Activated CD4-positive, alpha-beta T cell treated with anti-CD3 and anti-CD28 coated beads, Interleukin-2, amount 50 U/mL, for 4 hours (primary cell): ENCODE results near the gene NLRP14.

Experiments used
- DNase-seq, 2 experiments: peaks; one replicate each; pipeline ENCODE4 v3.0.0-alpha.2; 2020

The NLRP14 gene

DNA sequence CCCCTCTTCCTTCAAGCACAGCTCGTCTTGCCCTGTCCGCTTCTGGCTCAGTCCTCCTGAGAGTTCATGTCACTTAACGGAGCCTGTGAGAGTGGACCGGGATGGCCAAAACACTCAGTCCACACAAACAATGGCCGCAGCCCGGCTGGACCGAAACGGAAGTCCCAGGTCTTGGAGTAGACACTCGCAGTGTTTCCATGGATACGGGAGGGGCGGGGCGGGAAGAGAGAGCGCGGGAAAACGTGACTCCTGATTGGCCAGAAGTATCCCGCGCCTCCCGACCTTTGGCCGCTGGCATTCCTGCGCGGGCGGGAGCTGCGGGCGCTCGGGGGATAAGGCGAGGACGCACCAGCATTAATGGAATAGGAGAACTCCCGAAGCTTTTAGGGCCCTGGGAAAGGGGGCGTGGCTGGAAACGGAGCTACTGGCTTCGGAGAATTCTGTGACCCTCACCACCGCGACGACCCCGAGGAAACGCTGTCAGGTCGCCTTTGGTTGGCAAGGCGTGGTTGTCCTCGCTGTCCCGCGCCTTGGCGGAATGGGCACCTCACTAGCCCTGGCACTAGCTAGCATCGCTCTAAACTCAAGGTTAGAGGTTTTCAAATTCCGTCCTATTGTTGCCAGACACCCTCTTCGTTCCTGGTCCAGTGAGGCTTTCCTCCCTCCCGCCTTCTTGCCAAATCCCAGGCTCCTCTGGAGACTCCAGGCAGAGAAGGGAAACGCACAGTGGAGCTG is at the start of gene NLRP14, which contains the start of gene ZNF214:
Gene NLRP14 (plus strand): TSS at position 297 of the 735 bp plus-strand sequence. CDS start 18,108 bp downstream, outside the sequence.
Gene ZNF214 (minus strand): TSS at position 164 of the 735 bp plus-strand sequence. CDS start 17,511 bp downstream, outside the sequence.
- DNase-seq = no peak

DNA sequence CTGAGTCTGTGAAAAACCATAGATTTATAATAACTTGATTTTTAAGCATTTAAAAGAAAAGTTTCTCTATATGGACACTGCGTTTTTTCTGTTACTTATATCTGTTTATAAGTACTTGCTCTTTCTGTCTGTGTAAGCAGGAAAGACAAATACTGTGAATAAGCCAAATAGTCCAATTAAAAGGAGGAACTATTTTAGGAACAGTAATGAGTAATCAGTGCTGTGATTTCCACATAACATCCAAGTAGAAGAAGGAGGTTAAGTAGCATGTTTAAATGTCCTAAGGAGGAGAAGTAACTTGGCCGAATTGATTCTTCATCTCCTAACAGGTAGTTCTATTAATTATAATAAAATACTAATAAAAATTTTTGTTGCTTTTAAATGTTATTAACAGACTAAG is 40.9 kb upstream of the NLRP14 start:
- no peak for DNase-seq

- no peak for DNase-seq
Observed at GRCh38 chr11:6986487-6986886, 33.8 kb upstream of the NLRP14 start.

DNA sequence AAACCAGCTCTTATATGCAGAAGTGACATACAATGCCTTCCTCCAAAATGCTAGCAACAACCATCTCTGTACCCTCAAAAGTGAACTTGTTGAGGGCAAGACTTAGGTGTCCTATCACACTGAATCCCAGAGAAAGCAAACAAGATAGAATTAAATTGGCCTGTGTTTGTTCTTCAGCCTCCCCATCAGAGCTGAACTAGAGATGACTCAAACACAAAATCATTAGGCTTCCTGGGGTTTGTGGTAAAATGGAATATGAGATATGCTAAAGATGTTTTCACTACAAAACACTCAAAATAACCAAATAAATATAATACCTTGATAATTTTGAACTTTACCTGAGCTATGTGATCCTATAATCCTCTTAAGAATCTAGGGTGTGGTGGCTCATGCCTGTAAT is 31.8 kb upstream of the NLRP14 start:
- DNase-seq = no peak

DNA sequence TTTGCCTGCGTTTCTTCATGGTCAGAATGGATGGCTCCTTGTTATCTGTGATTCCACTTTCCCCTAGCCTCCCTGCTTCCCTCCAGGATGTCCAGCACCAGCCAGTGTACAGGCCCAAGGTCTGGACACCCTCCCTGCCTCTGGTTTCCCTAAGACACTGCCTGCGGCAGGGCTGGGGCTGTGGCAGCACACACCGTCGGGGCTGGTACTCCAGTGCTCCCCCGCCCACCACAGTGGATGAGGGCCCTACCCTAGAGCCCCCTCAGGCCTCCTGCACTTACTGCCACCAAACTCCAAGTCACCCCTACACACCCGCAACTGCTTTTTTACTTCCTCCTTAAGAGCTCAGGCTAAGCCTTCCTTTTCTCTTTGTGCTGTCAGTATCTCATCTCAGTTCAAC is 29.1 kb upstream of the NLRP14 start:
- DNase-seq = no peak

GRCh38 chr11:6992026-6992425 is 28.3 kb upstream of the NLRP14 start:
- no peak for DNase-seq

DNA sequence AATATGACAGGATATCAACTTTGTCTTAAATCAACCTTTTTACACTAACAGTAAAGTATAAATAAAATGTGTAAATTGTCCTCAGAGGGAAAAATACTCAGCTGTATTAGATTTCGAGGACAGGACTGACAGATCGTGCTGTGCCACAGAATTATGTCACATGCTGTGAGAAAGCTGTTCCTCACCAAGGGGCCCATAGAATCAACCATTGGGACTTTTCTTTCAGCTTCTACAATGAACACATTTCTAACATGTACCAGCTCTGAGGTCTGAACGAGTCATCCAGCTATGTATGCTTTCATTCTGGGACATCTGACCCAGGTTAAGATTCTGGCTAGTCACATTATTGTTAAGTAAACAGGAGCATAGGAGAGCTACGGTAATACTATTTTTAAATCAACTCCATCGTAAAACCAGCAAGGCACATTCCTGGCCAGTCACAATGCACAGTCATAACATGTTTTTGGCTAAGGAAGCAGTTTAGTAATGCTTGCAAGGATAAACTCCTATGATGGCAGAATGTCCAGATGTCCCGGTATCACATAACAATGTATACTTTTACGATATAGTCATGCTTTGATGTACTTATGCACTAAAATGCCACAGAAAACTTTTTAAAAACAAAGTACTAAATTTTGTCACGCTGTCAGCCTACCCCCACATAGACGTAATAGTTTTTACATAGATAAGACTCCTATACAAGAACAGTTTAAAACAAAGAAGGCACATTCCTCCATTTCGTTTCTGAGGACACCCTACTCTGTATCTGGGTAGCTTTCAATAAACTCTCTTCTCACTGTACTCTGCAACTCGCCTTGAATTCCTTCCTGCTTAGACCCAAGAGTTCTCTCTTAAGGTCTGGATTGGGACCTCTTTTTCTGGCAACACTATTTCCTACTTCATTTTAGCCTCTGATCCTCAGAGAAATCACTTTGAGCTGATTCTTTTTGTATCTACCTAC is 27.5 kb upstream of the NLRP14 start:
- no peak for DNase-seq

GRCh38 chr11:6995703-6996102 is 24.6 kb upstream of the NLRP14 start:
- DNase-seq = no peak

DNA sequence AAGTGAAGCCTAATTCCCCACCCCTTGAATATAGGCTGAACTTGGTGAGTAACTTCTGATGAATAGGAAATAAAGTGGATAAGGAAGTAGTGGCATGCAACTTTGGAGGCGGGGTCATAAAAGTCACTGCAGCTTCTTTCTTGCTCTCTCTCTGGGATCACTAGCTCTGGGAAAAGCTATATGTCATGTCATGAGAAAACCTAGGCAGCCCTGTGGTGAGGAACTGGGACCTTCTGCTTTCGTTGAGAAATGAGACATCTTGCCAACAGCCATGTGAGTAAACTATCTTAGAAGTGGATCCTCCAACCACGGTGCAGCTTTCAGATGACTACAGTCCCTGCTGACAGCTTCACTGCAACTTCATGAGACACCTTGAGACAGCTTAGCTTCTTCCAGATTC is 15.8 kb upstream of the NLRP14 start:
- DNase-seq = no peak

GRCh38 chr11:7014118-7014517 is 6.2 kb upstream of the NLRP14 start:
- DNase-seq = no peak

- DNase-seq = no peak
Observed at GRCh38 chr11:7016011-7016410, 4.3 kb upstream of the NLRP14 start.

GRCh38 chr11:7019500-7020182 is 638 bp upstream of the NLRP14 start:
- no peak for DNase-seq

- no peak for DNase-seq
Observed at GRCh38 chr11:7021318-7021717, 1.0 kb downstream of the NLRP14 start.

GRCh38 chr11:7028141-7028540 is 7.9 kb downstream of the NLRP14 start:
- DNase-seq = no peak

DNA sequence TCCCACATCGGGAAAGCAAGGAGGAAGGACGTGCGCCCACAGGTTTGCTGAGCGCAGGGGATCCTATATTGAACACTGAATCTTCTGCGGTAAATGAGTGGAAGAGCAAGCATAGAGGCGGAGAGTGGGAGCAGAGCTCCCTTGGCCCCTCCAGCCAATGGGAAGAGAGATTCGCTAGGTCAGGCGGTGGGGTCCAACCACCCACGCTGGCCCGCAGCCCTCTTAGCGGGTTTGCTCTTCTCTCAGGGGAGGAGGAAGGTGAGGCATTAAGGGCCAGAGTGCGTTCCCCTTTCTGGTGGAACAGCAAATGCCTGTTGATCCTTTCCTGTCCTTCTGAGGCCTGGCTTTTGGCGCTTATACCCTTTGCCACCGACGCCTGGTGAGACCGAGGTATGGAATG is 10.6 kb downstream of the NLRP14 start:
- no peak for DNase-seq

- DNase-seq = no peak
Observed at GRCh38 chr11:7031471-7031871, 11.2 kb downstream of the NLRP14 start.

- DNase-seq = no peak
Observed at GRCh38 chr11:7032692-7033091, 12.4 kb downstream of the NLRP14 start.

GRCh38 chr11:7034019-7034418 is 13.7 kb downstream of the NLRP14 start:
- DNase-seq = no peak

DNA sequence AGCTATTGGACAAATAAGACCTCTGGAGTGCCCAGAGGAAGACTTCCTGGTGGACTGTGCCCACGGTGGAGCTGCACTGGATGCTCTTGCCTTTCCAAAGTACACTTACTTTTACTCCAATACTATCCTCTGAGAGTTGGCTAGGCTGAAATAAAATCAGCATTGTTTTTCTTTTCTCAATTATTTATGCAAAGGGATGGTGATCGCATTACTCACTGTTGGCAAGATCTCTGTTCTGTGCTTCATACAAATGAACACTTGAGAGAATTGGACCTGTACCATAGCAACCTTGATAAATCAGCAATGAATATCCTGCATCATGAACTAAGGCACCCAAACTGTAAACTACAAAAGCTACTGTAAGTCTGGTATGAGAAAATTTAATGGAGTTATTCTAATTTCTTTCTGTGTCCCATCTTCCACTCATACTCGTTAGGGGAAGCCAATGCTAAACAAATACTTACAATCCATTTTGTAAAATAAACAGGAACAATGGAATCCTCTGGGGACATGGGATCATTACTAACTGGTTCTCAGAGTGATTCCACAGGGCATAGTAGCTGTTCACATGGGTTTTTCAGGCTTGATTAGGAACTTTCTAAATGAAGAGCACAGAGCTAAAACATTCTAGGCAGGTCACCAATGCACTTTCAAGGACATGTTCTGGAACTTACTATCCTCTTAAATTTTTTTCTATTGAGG is 26.3 kb downstream of the NLRP14 start:
- no peak for DNase-seq

DNA sequence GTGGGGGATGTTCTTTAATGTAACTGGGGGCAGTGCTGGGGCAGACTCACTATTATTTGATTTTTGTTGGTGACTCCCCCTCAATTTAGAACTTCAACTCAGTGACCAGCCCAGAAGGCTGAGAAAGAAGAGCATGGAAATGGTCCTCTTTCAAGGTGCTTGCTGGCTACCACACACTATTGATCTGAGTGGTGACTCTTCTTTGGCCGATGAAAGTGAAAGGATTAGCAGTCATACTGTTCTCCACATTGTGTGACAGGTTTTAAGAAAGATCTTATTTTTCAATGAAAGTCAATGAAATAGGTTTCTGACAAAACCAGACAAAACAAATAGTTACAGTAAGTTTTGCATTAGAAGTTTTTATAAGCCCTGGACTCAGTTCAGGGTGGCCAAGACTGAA is 29.9 kb downstream of the NLRP14 start:
- no peak for DNase-seq

DNA sequence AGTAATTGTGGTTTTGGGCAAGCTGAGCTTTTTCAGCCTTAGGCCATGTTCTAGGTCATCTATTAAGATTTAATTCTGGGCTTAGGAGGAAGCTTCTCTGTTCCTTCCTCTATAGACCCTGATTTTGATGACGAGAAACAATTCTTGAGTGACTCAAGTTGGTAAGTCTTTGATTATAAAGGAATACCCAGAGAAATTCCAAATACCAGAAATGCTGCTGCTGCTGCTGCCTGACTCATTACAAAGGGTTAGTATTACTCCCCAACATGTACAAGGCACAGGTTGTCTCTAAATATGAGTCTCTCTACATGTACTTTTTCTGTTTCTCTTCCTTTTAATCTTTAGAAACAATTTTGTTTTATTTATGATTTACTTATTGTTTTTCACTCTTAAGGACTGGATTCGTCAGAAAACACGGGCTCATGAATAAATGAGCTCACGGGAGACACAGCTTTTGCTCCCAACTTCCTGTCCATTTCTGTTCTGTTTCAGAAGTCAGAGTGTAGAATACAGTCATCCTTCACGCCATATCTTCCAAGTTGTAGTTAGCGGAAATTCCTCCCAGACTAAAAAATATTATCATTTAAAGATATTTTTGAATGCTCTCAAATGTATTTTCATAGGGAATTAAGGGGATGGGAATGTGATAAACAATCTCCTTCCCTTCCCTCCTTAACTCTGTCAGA is 36.7 kb downstream of the NLRP14 start:
- no peak for DNase-seq

DNA sequence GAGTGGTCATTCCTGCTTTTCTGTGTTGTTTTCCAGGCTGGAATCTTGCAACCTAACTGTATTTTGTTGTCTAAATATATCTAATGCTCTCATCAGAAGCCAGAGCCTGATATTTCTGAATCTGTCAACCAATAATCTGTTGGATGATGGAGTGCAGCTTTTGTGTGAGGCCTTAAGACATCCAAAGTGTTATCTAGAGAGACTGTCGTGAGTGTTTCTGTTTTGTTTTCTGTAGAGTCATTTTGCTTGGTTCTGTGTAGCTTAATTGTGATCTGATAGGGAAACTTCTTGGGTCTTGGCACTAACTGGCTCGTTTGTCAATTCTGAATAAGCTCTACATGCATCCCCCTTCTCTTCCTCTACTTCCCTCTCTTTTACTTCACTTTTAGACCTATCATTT is 37.4 kb downstream of the NLRP14 start:
- DNase-seq = no peak
